GM23248 (cell line): ENCODE measurements around the gene EML5. TPM values are rescaled to one million over a fixed set of nuclear protein-coding genes. Genes with fewer than 3 reads are reported as not detected.
A peak's percentile ranks its signal among the peaks of the same experiment; 100 is the strongest.

Source experiments
- DNase-seq: peaks from one replicate; pipeline ENCODE4 v3.0.0-alpha.2; 2015
- H2AFZ ChIP-seq: fragments of 200-600 bp; sonication (generic); 2 replicates; pipeline ENCODE4 v1.6.1; 2016; ENCODE audit warnings: antibody characterized with exemption
- H3F3A ChIP-seq: fragments of 200-600 bp; sonication (generic); 2 replicates; pipeline ENCODE4 v1.6.1; 2016; ENCODE audit warnings: mild to moderate bottlenecking, antibody characterized with exemption, mixed run types; ENCODE audit not compliant: insufficient read depth
- H3K27ac ChIP-seq: fragments of 200-600 bp; sonication (generic); 2 replicates; pipeline ENCODE4 v1.5.1; 2016; ENCODE audit warnings: mild to moderate bottlenecking
- H3K27me3 ChIP-seq: fragments of 200-600 bp; sonication (generic); replicated peaks from 2 replicates; pipeline ENCODE4 v1.6.1; 2016; ENCODE audit warnings: mild to moderate bottlenecking; ENCODE audit not compliant: insufficient read depth
- H3K36me3 ChIP-seq: fragments of 200-600 bp; sonication (generic); 2 replicates; pipeline ENCODE4 v1.6.1; 2016; ENCODE audit warnings: low read depth, mild to moderate bottlenecking
- H3K4me1 ChIP-seq: fragments of 200-600 bp; sonication (generic); 2 replicates; pipeline ENCODE4 v1.6.1; 2016; ENCODE audit warnings: mild to moderate bottlenecking; ENCODE audit not compliant: insufficient read depth
- H3K4me2 ChIP-seq: fragments of 200-600 bp; sonication (generic); one replicate; pipeline ENCODE4 v1.6.1; 2016; ENCODE audit warnings: mild to moderate bottlenecking; ENCODE audit not compliant: unreplicated experiment
- H3K4me3 ChIP-seq: fragments of 200-600 bp; sonication (generic); 2 replicates; pipeline ENCODE4 v1.5.1; 2016; ENCODE audit warnings: mild to moderate bottlenecking
- H3K79me2 ChIP-seq: fragments of 200-600 bp; sonication (generic); 2 replicates; pipeline ENCODE4 v1.6.1; 2016; ENCODE audit warnings: mild to moderate bottlenecking; ENCODE audit not compliant: insufficient read depth
- H3K9ac ChIP-seq: fragments of 200-600 bp; sonication (generic); 2 replicates; pipeline ENCODE4 v1.6.1; 2016; ENCODE audit warnings: mild to moderate bottlenecking
- H3K9me2 ChIP-seq: fragments of 200-600 bp; sonication (generic); 2 replicates; pipeline ENCODE4 v1.6.1; 2016; ENCODE audit warnings: mixed run types, mild to moderate bottlenecking, moderate library complexity; ENCODE audit not compliant: insufficient read depth
- H3K9me3 ChIP-seq: fragments of 200-600 bp; sonication (generic); one replicate; pipeline ENCODE4 v1.6.1; 2017; ENCODE audit warnings: low read depth
- H4K20me1 ChIP-seq: fragments of 200-600 bp; sonication (generic); 2 replicates; pipeline ENCODE4 v1.6.0; 2016; ENCODE audit not compliant: insufficient read depth
- EZH2 ChIP-seq: fragments of 200-600 bp; sonication (generic); IDR thresholded peaks from 2 replicates; pipeline ENCODE4 v1.6.1; 2018; ENCODE audit warnings: antibody characterized with exemption, mild to moderate bottlenecking; ENCODE audit not compliant: insufficient read depth, poor library complexity, severe bottlenecking
- EZH2phosphoT487 ChIP-seq: fragments of 200-600 bp; sonication (generic); IDR thresholded peaks from 2 replicates; pipeline ENCODE4 v1.6.1; 2018; ENCODE audit warnings: antibody characterized with exemption, moderate library complexity, mild to moderate bottlenecking, low read depth; ENCODE audit not compliant: insufficient read depth
- WGBS, 2 experiments: methylation state at CpG; one replicate each; pipeline ENCODE4 v1.1.6; 2015 to 2017; ENCODE audit warnings: low lambda C conversion rate in 2 of 2, low coverage in 1 of 2; ENCODE audit errors: missing lambda C conversion rate in 2 of 2; 5-methylcytosine and 5-hydroxymethylcytosine counted together
- in situ Hi-C: fragments of 300-500 bp; cut with MboI; formaldehyde crosslinking; loops from 2 replicates; pipeline ENCODE4 v1.15.0; 2020
- polyA plus RNA-seq: library from polyadenylated mRNA; unstranded; fragments of >200 nt; fragmentation: Nextera tagmentation; extraction: Ambion mirVana; gene quantifications from 2 replicates; pipeline ENCODE4 v1.2.1, GENCODE V29; 2016
- total RNA-seq: library from RNA; depleted of rRNA; stranded (reverse); fragments of >200 nt; shearing (Covaris generic); gene quantifications from 2 replicates; pipeline ENCODE4 v1.2.3, GENCODE V29; 2014

EML5 gene
- total and polyA plus RNA-seq, 2 experiments from 2014 or later = under 0.01 to 0.25 TPM

DNA sequence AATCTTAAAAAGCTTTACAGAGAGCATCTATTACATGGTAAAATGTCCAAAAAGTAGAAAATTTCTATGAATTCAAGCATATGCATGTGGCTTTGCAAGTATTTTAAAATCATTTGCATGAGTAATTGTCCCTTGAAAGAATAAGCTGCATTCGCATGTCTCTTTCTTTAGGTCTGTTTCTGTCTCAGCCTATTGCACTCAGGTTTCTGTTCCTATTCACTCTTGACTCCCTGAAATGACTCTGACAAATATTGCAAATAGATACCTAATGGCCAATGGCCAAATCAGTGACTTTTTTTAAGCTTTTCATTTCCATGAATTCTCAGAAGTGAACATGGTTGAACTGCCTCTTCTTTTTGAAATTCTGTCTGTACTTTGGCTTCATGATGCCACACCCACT is 25.3 kb upstream of the EML5 start:
- no peak overlapping the region for H3K9ac ChIP-seq
- in situ Hi-C loops = no loop called here
- H3K27me3 ChIP-seq = no peaks in the 10 kb centered on the region; the same call in 1 of the 2 replicates
- TF ChIP-seq EZH2phosphoT487 (no peak), EZH2 (no peak)
- no peak overlapping the region for H3K4me2 ChIP-seq
- no peaks in the 10 kb centered on the region for H4K20me1 ChIP-seq
- H3K4me1 ChIP-seq = no peaks in the 10 kb centered on the region
- no peaks in the 10 kb centered on the region for H3K79me2 ChIP-seq
- H3F3A ChIP-seq = no peaks in the 10 kb centered on the region
- H3K36me3 ChIP-seq = no peaks in the 10 kb centered on the region
- H3K4me3 ChIP-seq = no peak overlapping the region
- 80 to 87% methylated on average over 1 of the region's 1 CpG for WGBS, 2 experiments
- no peaks in the 10 kb centered on the region for H3K9me3 ChIP-seq
- no peaks in the 10 kb centered on the region for H3K9me2 ChIP-seq
- no peak overlapping the region for H2AFZ ChIP-seq
- H3K27ac ChIP-seq = no peak overlapping the region
- no peak for DNase-seq

GRCh38 chr14:88815980-88816379 is 23.2 kb upstream of the EML5 start:
- TF ChIP-seq EZH2phosphoT487 = no peak
- no peak for TF ChIP-seq EZH2
- Histone ChIP-seq H3F3A (no peaks in the 10 kb centered on the region), H3K36me3 (no peaks in the 10 kb centered on the region), H3K4me3 (no peak overlapping the region), H3K27ac (no peak overlapping the region), H3K9ac (no peak overlapping the region), H3K9me2 (no peaks in the 10 kb centered on the region), H3K9me3 (no peaks in the 10 kb centered on the region), H3K27me3 (no peaks in the 10 kb centered on the region; the same call in 1 of the 2 replicates), H4K20me1 (no peaks in the 10 kb centered on the region), H3K4me1 (no peaks in the 10 kb centered on the region), H2AFZ (no peak overlapping the region), H3K4me2 (no peak overlapping the region), H3K79me2 (no peaks in the 10 kb centered on the region)
- no peak for DNase-seq
- in situ Hi-C loops = no loop called here
- 77 to 90% methylated on average over 4 of the region's 4 CpGs for WGBS, 2 experiments

GRCh38 chr14:88808359-88808758 is 15.6 kb upstream of the EML5 start:
- H3K9me3 ChIP-seq = no peaks in the 10 kb centered on the region
- H3K9me2 ChIP-seq = no peaks in the 10 kb centered on the region
- H3K4me3 ChIP-seq = no peak overlapping the region
- no peak for DNase-seq
- H3K36me3 ChIP-seq = no peaks in the 10 kb centered on the region
- H3K27me3 ChIP-seq = 0 out of 2 replicates have a peak, but pooled peaks cover 6% of the 10 kb centered on the region
- H2AFZ ChIP-seq = no peak overlapping the region
- H3K27ac ChIP-seq = no peak overlapping the region
- no peaks in the 10 kb centered on the region for H4K20me1 ChIP-seq
- H3K4me2 ChIP-seq = no peak overlapping the region
- H3F3A ChIP-seq = no peaks in the 10 kb centered on the region
- no peak overlapping the region for H3K9ac ChIP-seq
- in situ Hi-C loops = no loop called here
- TF ChIP-seq EZH2phosphoT487 = no peak
- no peaks in the 10 kb centered on the region for H3K79me2 ChIP-seq
- no peaks in the 10 kb centered on the region for H3K4me1 ChIP-seq

- 11 to 15% methylated on average over 1 of the region's 1 CpG for WGBS, 2 experiments
- TF ChIP-seq EZH2 (no peak), EZH2phosphoT487 (no peak)
- H3K4me3 ChIP-seq = no peak overlapping the region
- no peaks in the 10 kb centered on the region for H3K79me2 ChIP-seq
- no peaks in the 10 kb centered on the region for H3K27me3 ChIP-seq
- no peak overlapping the region for H3K27ac ChIP-seq
- no peaks in the 10 kb centered on the region for H4K20me1 ChIP-seq
- H3K4me1 ChIP-seq = no peaks in the 10 kb centered on the region
- DNase-seq = no peak
- no peaks in the 10 kb centered on the region for H3K36me3 ChIP-seq
- H3F3A ChIP-seq = no peaks in the 10 kb centered on the region
- no peak overlapping the region for H2AFZ ChIP-seq
- in situ Hi-C loops = no loop called here
- no peak overlapping the region for H3K4me2 ChIP-seq
- no peaks in the 10 kb centered on the region for H3K9me3 ChIP-seq
- H3K9me2 ChIP-seq = no peaks in the 10 kb centered on the region
- H3K9ac ChIP-seq = no peak overlapping the region
Measured at GRCh38 chr14:88804477-88804876, 11.7 kb upstream of the EML5 start.

- Histone ChIP-seq H3K4me1 (no peaks in the 10 kb centered on the region), H3K4me2 (no peak overlapping the region), H3K79me2 (no peaks in the 10 kb centered on the region), H3K9me2 (no peaks in the 10 kb centered on the region), H4K20me1 (no peaks in the 10 kb centered on the region), H3K27me3 (no peaks in the 10 kb centered on the region), H3K4me3 (no peak overlapping the region), H3K36me3 (no peaks in the 10 kb centered on the region), H3K27ac (no peak overlapping the region), H3K9me3 (no peaks in the 10 kb centered on the region), H3K9ac (no peak overlapping the region), H2AFZ (no peak overlapping the region), H3F3A (no peaks in the 10 kb centered on the region)
- WGBS, 2 experiments = 40 to 47% methylated on average over 2 of the region's 2 CpGs
- in situ Hi-C loops = no loop called here
- peak; percentile 1 for DNase-seq
- TF ChIP-seq EZH2 (no peak), EZH2phosphoT487 (no peak)
Measured at GRCh38 chr14:88804035-88804434, 11.3 kb upstream of the EML5 start.
